Left lung (tissue), 10 donors: Measurements from ENCODE around the gene JAM3. TPM values are rescaled to one million over a fixed set of nuclear protein-coding genes. Genes with fewer than 3 reads are reported as not detected.
"Not testable (repeated sequence)": the region's sequence is repeated elsewhere in the genome, so short reads cannot be mapped to it uniquely, and the experiment has no call there.

ENCODE experiments used
- ATAC-seq: fragments of 200-7000 bp; cut with Tn5 transposase; one replicate; pipeline ENCODE4 v1.9.1; 2020; ENCODE audit warnings: moderate library complexity
- DNase-seq, 4 donors: peaks; one replicate each; pipeline ENCODE4 v3.0.0-alpha.2; 2013 to 2020
- H3K27ac ChIP-seq, 2 donors: fragments of 200-600 bp; sonication (generic) in 1 of 2; one replicate each; pipeline versions ENCODE4 v1.5.0 to v1.8.0; 2020 to 2021
- H3K27me3 ChIP-seq, 2 donors: fragments of 200-600 bp; sonication (generic) in 1 of 2; one replicate each; pipeline versions ENCODE4 v1.5.0 to v1.8.0; 2020 to 2021
- H3K36me3 ChIP-seq, 2 donors: fragments of 200-600 bp; sonication (generic) in 1 of 2; one replicate each; pipeline versions ENCODE4 v1.5.0 to v1.8.0; 2020 to 2021
- H3K4me1 ChIP-seq, 2 donors: fragments of 200-600 bp; one replicate each; pipeline ENCODE4 v1.8.0; 2021
- H3K4me3 ChIP-seq, 2 donors: fragments of 200-600 bp; sonication (generic) in 1 of 2; one replicate each; pipeline versions ENCODE4 v1.5.0 to v1.8.0; 2020 to 2021; ENCODE audit warnings: mild to moderate bottlenecking in 1 of 2
- H3K9me3 ChIP-seq, 2 donors: fragments of 200-600 bp; sonication (generic) in 1 of 2; one replicate each; pipeline versions ENCODE4 v1.5.0 to v1.8.0; 2020 to 2021
- CTCF ChIP-seq, 2 donors: fragments of 200-600 bp; sonication (generic) in 1 of 2; IDR thresholded peaks; one replicate each; pipeline versions ENCODE4 v1.5.0 to v1.8.0; 2021; ENCODE audit warnings: antibody characterized with exemption in 2 of 2
- intact Hi-C, 2 donors: fragments of 100-400 bp; cut with DNase I; formaldehyde crosslinking; loops; one replicate each; pipeline versions ENCODE4 v1.11.2 to v1.14.2; 2022
- polyA plus RNA-seq, 6 donors: library from polyadenylated mRNA; unstranded; fragments of 120-200 nt; gene quantifications; one replicate each; pipeline ENCODE4 v1.2.1, GENCODE V29; 2013; ENCODE audit not compliant: insufficient read length in 6 of 6
- total RNA-seq, 2 donors: library from RNA; stranded (reverse); fragmentation: NEBNext Ultra II Directional; extraction: Animal tissue kit (Norgen Biotek cat#: 25700); gene quantifications; one replicate each; pipeline ENCODE4 v1.2.1, GENCODE V29; 2021
- donor health status: DM: no; HTN: yes; CAD: no.
- donor health status: DM: no; HTN: no; CAD: no.

The JAM3 gene
- total and polyA plus RNA-seq, 8 donors: 29.4 to 85.4 (median 73.0) TPM

DNA sequence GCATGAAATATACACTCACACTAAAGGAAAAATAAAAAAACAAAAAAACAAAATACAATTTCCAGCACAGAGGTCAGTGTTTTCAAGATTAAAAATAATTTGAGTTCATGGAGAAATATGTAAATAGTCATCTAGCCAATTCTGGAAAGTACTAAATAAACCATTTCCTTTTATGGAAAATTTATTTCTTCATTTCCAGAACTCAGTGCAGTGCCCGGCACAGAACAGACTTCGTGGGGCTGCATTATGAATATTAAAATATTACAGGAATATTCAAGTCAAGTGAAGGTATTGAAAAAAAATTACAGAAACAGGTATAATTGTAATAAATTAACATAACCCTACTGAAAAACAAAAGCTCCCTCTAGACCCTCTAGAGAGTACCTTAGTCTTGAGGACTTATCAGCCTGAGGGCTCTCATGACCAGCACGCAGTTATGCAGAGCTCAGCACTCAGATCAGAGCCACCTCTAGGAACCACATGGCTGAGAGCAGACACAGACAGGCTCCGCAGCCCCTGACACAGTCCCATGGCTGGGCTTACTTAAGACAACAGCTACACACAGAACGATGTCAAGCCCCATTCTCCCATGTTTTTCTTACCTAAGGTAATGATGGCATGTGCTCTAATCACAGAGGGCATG, 109.3 kb downstream of the JAM3 start:
- ATAC-seq (no peak), DNase-seq (no peak)
- H3K4me3 ChIP-seq: no peak overlapping the region
- H3K36me3 ChIP-seq: peaks cover 0 to 81% of the 10 kb centered on the region in 2 donors
- TF ChIP-seq CTCF (IDR thresholded peaks at IDR 0.05): no peak
- intact Hi-C loops: no loop called here
- H3K9me3 ChIP-seq: no peaks in the 10 kb centered on the region
- H3K27me3 ChIP-seq: no peaks in the 10 kb centered on the region
- no peaks in the 10 kb centered on the region for H3K4me1 ChIP-seq
- no peak overlapping the region for H3K27ac ChIP-seq

DNA sequence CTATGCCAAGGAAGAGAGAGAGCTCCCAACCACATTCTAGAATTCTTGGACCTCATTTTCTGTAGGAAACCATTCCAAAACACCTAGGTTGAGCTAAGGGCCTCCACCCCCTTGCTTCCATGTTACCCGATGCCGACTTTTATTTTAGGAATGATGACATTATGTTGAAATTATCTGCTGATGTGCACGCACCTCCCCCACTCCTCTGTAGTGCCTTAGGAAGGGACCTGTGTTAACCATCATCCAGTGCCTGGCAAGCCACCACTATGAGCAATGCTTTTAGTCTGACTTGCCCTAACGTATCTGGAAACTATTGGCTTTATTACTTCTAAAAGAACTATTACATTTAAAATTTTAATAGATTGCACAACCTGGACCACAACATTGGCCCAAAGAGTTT, 112.8 kb downstream of the JAM3 start:
- H3K4me1 ChIP-seq: no peaks in the 10 kb centered on the region
- H3K27me3 ChIP-seq: no peaks in the 10 kb centered on the region
- DNase-seq (no peak), ATAC-seq (no peak)
- no peaks in the 10 kb centered on the region for H3K9me3 ChIP-seq
- TF ChIP-seq CTCF (IDR thresholded peaks at IDR 0.05): no peak
- H3K4me3 ChIP-seq: no peak overlapping the region
- no peak overlapping the region for H3K27ac ChIP-seq
- intact Hi-C loops: no loop called here
- peaks cover 0 to 77% of the 10 kb centered on the region in 2 donors for H3K36me3 ChIP-seq

GRCh38 chr11:134188092-134188491, 119.2 kb downstream of the JAM3 start:
- H3K4me3 ChIP-seq, intact Hi-C loops, H3K27ac ChIP-seq, ATAC-seq, H3K4me1 ChIP-seq, H3K9me3 ChIP-seq, DNase-seq, H3K27me3 ChIP-seq: not testable (repeated sequence)
- H3K36me3 ChIP-seq: peaks cover 0 to 89% of the 10 kb centered on the region in 2 donors

DNA sequence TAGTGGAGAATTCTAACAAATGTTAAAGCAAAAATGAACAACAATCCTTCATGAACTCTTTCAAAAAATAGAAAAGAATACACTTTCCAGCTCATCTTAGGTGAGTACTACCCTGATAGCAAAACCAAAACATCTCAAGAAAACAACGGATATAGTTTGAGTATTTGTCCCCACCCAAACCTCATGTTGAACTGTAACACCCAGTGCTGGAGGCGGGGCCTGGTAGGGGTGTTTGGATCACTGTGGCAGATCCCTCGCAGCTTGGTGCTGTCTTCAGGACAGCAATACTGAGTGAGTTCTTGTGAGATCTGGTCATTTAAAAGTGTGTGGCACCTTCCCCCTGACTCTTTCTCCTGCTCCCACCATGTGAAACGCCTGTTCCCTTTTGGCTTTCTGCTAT, 127.9 kb downstream of the JAM3 start:
- no peak for TF ChIP-seq CTCF (IDR thresholded peaks at IDR 0.05)
- Histone ChIP-seq H3K27ac (no peak overlapping the region), H3K4me3 (no peak overlapping the region), H3K9me3 (no peaks in the 10 kb centered on the region), H3K4me1 (no peaks in the 10 kb centered on the region), H3K36me3 (peaks cover 0 to 67% of the 10 kb centered on the region in 2 donors), H3K27me3 (no peaks in the 10 kb centered on the region)
- intact Hi-C loops: no loop called here
- ATAC-seq: no peak
- no peak for DNase-seq

GRCh38 chr11:134199531-134199930, 130.7 kb downstream of the JAM3 start:
- TF ChIP-seq CTCF (IDR thresholded peaks at IDR 0.05): no peak
- ATAC-seq (no peak), DNase-seq (no peak)
- intact Hi-C loops: no loop called here
- no peaks in the 10 kb centered on the region for H3K4me1 ChIP-seq
- peaks cover 0 to 67% of the 10 kb centered on the region in 2 donors for H3K36me3 ChIP-seq
- H3K27me3 ChIP-seq: no peaks in the 10 kb centered on the region
- H3K4me3 ChIP-seq: no peak overlapping the region
- no peaks in the 10 kb centered on the region for H3K9me3 ChIP-seq
- H3K27ac ChIP-seq: no peak overlapping the region

- intact Hi-C loops: no loop called here
- no peaks in the 10 kb centered on the region for H3K27me3 ChIP-seq
- H3K4me3 ChIP-seq: no peak overlapping the region
- no peaks in the 10 kb centered on the region for H3K9me3 ChIP-seq
- DNase-seq (no peak), ATAC-seq (no peak)
- no peak overlapping the region for H3K27ac ChIP-seq
- H3K36me3 ChIP-seq: peaks cover 0 to 70% of the 10 kb centered on the region in 2 donors
- TF ChIP-seq CTCF (IDR thresholded peaks at IDR 0.05): no peak
- no peaks in the 10 kb centered on the region for H3K4me1 ChIP-seq
Measured at GRCh38 chr11:134200688-134201087, 131.8 kb downstream of the JAM3 start.
